DND-41 (cell line): ENCODE results near the gene WNK4.

Experiments
- ATAC-seq: fragments of 200-7000 bp; cut with Tn5 transposase; 3 replicates; pipeline ENCODE4 v1.9.1; 2021; ENCODE audit warnings: low read depth; ENCODE audit not compliant: insufficient read depth
- DNase-seq: peaks from one replicate; pipeline ENCODE4 v3.0.0-alpha.2; 2020
- H2AFZ ChIP-seq: 2 replicates; pipeline ENCODE4 v1.6.0; 2012; ENCODE audit warnings: low read depth, low read length
- H3K27ac ChIP-seq: 2 replicates; pipeline ENCODE4 v1.5.1; 2012; ENCODE audit warnings: low read length, inconsistent platforms
- H3K27me3 ChIP-seq: fragments of 200-600 bp; sonication (generic); 2 replicates; pipeline ENCODE4 v1.6.0; 2012; ENCODE audit warnings: low read length, mild to moderate bottlenecking, inconsistent platforms; ENCODE audit not compliant: insufficient read depth, poor library complexity
- H3K36me3 ChIP-seq: 2 replicates; pipeline ENCODE4 v1.5.1; 2012; ENCODE audit warnings: low read length, inconsistent platforms; ENCODE audit not compliant: insufficient read depth
- H3K4me1 ChIP-seq: 2 replicates; pipeline ENCODE4 v1.5.1; 2012; ENCODE audit warnings: mild to moderate bottlenecking, low read length; ENCODE audit not compliant: insufficient read depth
- H3K4me2 ChIP-seq: 2 replicates; pipeline ENCODE4 v1.6.0; 2012; ENCODE audit warnings: mild to moderate bottlenecking, moderate library complexity, low read length, inconsistent platforms; ENCODE audit not compliant: insufficient read depth
- H3K4me3 ChIP-seq, 2 experiments: fragments of 200-600 bp in 1 of 2; shearing (Covaris generic) in 1 of 2; 2 replicates each; pipeline ENCODE4 v1.5.1; 2012 to 2016; ENCODE audit warnings: inconsistent platforms in 2 of 2, low read length in 2 of 2, mild to moderate bottlenecking in 2 of 2, low read depth in 1 of 2, moderate library complexity in 1 of 2
- H3K79me2 ChIP-seq: 2 replicates; pipeline ENCODE4 v1.6.0; 2012; ENCODE audit warnings: low read length, inconsistent platforms; ENCODE audit not compliant: insufficient read depth
- H3K9ac ChIP-seq: 2 replicates; pipeline ENCODE4 v1.6.0; 2012; ENCODE audit warnings: low read depth, mild to moderate bottlenecking, inconsistent platforms, low read length, moderate library complexity
- H3K9me3 ChIP-seq: 2 replicates; pipeline ENCODE4 v1.5.1; 2012; ENCODE audit warnings: low read length, moderate library complexity, mild to moderate bottlenecking, inconsistent platforms; ENCODE audit not compliant: insufficient read depth, severe bottlenecking
- H4K20me1 ChIP-seq: 2 replicates; pipeline ENCODE4 v1.6.0; 2012; ENCODE audit warnings: low read length; ENCODE audit not compliant: insufficient read depth
- EZH2 ChIP-seq: IDR thresholded peaks from 3 replicates; pipeline ENCODE4 v1.6.1; 2012; ENCODE audit warnings: borderline replicate concordance, low read depth, mild to moderate bottlenecking, moderate library complexity, low read length, inconsistent platforms; ENCODE audit not compliant: severe bottlenecking
- TF ChIP-seq, protein P1 (sequence below): IDR thresholded peaks from 2 replicates; pipeline ENCODE4 v1.5.1; 2012; ENCODE audit warnings: borderline replicate concordance, low read length, moderate library complexity, mild to moderate bottlenecking; ENCODE audit not compliant: poor library complexity, severe bottlenecking; ENCODE audit errors: extremely low read depth

WNK4 gene

DNA sequence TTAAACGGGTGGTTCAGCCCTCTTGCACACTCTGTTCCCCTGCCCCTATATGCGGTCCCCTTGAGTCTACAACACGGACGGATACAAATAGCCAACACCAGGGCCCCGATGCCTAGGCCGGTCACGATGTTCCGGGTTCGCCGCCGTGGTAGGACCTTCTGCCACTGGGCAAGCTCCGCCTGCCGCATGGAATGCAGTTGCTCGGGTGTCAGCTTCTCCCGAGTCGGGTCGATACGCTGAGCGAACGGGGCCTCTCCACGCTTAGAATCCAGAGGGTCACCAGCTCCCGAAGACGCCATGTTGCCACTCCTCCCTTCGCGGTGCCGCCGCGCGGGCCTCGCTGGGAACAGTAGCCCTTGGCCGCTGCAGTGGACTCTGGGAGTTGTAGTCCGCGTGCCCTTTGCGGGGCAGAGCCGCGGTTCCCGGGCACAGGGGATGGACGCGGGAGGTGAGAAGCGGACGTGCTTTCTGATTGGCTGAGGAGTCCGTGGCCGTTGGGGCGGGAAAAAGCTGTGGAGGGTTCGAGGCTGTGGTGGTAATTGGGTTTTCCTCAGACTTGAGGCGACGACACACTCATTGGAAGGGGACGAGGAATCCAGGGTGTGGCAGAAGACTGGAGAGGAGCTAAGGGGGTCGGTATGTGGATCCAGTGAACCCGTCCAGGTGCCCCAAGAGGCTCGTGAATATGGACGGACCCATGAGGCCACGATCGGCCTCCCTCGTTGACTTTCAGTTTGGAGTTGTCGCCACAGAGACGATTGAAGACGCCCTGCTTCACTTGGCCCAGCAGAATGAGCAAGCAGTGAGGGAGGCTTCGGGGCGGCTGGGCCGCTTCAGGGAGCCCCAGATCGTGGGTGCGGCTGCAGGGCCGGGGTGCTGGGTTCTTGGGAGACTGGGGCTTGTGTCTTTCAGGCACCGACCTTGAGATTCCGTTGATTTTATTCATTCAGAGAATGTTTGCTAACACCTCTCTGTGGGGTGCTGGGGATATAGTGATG is 18.3 kb downstream of the WNK4 start, which contains the start of the genes CNTD1 and COA3:
CNTD1 (plus strand) TSS at position 479 of the 998 bp plus-strand sequence; CDS start at position 686, 207 bp downstream.
COA3 (minus strand) TSS at position 322 of the 998 bp plus-strand sequence; CDS start at position 299, 23 bp downstream.
- Histone ChIP-seq H3K9me3 (no peaks in the 10 kb centered on the region), H3K9ac (peak within 1 kb of the TSS; percentile 78), H3K79me2 (peaks cover 19% of the 10 kb centered on the region), H3K4me2 (peak within 1 kb of the TSS; percentile 91), H3K36me3 (peaks cover 14% of the 10 kb centered on the region), H2AFZ (peak within 1 kb of the TSS; percentile 98), H3K4me3 (peak within 1 kb of the TSS; percentile 82 to 98), H3K27me3 (no peaks in the 10 kb centered on the region), H4K20me1 (no peaks in the 10 kb centered on the region), H3K4me1 (peaks cover 27% of the 10 kb centered on the region), H3K27ac (peak within 1 kb of the TSS; percentile 75)
- peak; percentile 87 for DNase-seq
- no peak for TF ChIP-seq EZH2
- TF ChIP-seq, protein P1, sequence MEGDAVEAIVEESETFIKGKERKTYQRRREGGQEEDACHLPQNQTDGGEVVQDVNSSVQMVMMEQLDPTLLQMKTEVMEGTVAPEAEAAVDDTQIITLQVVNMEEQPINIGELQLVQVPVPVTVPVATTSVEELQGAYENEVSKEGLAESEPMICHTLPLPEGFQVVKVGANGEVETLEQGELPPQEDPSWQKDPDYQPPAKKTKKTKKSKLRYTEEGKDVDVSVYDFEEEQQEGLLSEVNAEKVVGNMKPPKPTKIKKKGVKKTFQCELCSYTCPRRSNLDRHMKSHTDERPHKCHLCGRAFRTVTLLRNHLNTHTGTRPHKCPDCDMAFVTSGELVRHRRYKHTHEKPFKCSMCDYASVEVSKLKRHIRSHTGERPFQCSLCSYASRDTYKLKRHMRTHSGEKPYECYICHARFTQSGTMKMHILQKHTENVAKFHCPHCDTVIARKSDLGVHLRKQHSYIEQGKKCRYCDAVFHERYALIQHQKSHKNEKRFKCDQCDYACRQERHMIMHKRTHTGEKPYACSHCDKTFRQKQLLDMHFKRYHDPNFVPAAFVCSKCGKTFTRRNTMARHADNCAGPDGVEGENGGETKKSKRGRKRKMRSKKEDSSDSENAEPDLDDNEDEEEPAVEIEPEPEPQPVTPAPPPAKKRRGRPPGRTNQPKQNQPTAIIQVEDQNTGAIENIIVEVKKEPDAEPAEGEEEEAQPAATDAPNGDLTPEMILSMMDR: peak; percentile 6
- ATAC-seq: peak; percentile 99

DNA sequence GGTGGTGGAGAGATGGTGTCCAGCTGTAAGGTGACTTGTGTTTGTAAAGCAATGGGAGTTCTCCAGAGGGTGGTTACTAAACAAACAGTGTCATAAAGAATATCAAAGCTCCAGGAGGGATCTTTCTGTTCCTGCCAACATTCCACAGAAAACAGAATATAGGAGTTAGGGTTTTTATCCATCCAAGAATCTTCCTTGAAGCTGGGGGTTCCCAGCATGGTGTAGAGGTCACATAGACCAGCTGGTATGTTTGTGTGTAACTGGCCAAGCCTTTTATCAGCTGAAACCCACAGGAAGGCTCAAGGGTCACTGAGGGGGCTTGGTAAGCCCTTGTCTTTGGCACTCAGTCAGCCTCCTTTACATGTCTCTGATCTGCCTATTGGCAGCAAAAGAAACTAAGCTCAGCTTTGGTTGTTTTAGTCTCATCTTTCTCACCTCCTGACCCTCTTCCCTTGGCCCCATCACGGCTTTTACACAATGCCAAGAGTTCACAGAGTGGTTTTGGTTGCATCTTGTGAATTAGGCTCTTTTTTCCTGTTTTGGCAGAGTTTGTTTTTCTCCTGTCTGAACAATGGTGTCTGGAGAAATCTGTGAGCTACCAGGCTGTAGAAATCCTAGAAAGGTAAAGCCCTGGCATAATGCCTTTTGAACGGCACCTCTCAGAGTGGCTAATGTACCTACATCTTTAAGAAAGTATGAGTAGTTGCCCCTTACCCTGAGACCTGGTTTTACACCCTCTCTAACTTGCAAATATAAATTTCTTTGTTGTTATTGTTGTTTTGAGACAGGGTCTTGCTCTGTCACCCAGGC is 22.9 kb downstream of the WNK4 start:
- TF ChIP-seq, protein P1: no peak
- TF ChIP-seq EZH2: no peak
- Histone ChIP-seq H3K4me1 (peaks cover 10% of the 10 kb centered on the region), H4K20me1 (no peaks in the 10 kb centered on the region), H3K27me3 (no peaks in the 10 kb centered on the region), H3K9me3 (no peaks in the 10 kb centered on the region), H3K9ac (no peak overlapping the region), H3K4me3 (no peak overlapping the region), H3K4me2 (no peak overlapping the region), H3K79me2 (peaks cover 6% of the 10 kb centered on the region), H3K27ac (no peak overlapping the region), H2AFZ (no peak overlapping the region), H3K36me3 (no peaks in the 10 kb centered on the region)
- no peak for ATAC-seq
- DNase-seq: no peak

DNA sequence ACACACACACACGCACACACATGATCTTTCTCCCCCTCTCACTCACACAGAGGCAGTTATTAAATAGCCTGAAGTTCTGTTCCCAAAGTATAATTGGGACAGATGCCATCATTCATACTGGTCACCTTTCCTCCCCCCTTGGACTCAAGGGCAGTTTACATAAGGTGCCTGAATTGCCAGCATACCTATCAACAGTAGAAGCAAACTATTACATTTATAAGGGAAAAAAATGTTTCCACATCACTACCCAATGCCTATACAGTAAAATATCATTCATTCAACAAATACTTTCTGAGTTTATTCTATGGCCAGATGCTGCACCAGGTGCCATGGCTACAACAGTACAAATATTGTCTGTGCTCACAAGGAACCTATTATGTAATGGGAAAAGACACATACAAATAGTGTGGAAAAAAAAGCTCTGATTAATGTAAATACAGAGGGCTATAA is 24.5 kb downstream of the WNK4 start:
- H3K27ac ChIP-seq: no peak overlapping the region
- no peak overlapping the region for H2AFZ ChIP-seq
- H3K4me1 ChIP-seq: no peaks in the 10 kb centered on the region
- no peak overlapping the region for H3K4me3 ChIP-seq
- TF ChIP-seq EZH2: no peak
- TF ChIP-seq, protein P1: no peak
- no peak for DNase-seq
- no peak overlapping the region for H3K4me2 ChIP-seq
- no peaks in the 10 kb centered on the region for H3K27me3 ChIP-seq
- H3K79me2 ChIP-seq: no peaks in the 10 kb centered on the region
- ATAC-seq: no peak
- H3K36me3 ChIP-seq: peaks cover 5% of the 10 kb centered on the region; the same call in 1 of the 2 replicates
- H3K9me3 ChIP-seq: no peaks in the 10 kb centered on the region
- H3K9ac ChIP-seq: no peak overlapping the region
- H4K20me1 ChIP-seq: no peaks in the 10 kb centered on the region
